Osteoblast (primary cell): ENCODE results near the gene AMY2A. TPM values are rescaled to one million over a fixed set of nuclear protein-coding genes. Genes with fewer than 3 reads are reported as not detected.
"Not testable (repeated sequence)": the region's sequence is repeated elsewhere in the genome, so short reads cannot be mapped to it uniquely, and the experiment has no call there.

ENCODE experiments used
- DNase-seq: peaks from one replicate; pipeline ENCODE4 v3.0.0; 2011; ENCODE audit warnings: low spot score, mixed read lengths; ENCODE audit not compliant: insufficient read length; ENCODE audit errors: missing footprints
- H2AFZ ChIP-seq: 2 replicates; pipeline ENCODE4 v1.6.0; 2011; ENCODE audit warnings: mild to moderate bottlenecking, low read length
- H3K27ac ChIP-seq: 2 replicates; pipeline ENCODE4 v1.5.1; 2011; ENCODE audit warnings: mild to moderate bottlenecking, low read depth, low read length, moderate library complexity
- H3K27me3 ChIP-seq: 2 replicates; pipeline ENCODE4 v1.6.0; 2012; ENCODE audit warnings: mild to moderate bottlenecking, control low read depth, inconsistent platforms, low read length, moderate library complexity; ENCODE audit not compliant: insufficient read depth
- H3K36me3 ChIP-seq: 2 replicates; pipeline ENCODE4 v1.5.1; 2011; ENCODE audit warnings: mild to moderate bottlenecking, low read length, control low read depth, moderate library complexity; ENCODE audit not compliant: insufficient read depth
- H3K4me1 ChIP-seq: 2 replicates; pipeline ENCODE4 v1.5.1; 2011; ENCODE audit warnings: mild to moderate bottlenecking, low read length, control low read depth, moderate library complexity; ENCODE audit not compliant: insufficient read depth
- H3K4me2 ChIP-seq: 2 replicates; pipeline ENCODE4 v1.6.0; 2011; ENCODE audit warnings: mild to moderate bottlenecking, low read length; ENCODE audit not compliant: insufficient read depth
- H3K4me3 ChIP-seq: fragments of 200-600 bp; sonication (generic); 3 replicates; pipeline ENCODE4 v1.5.1; 2012; ENCODE audit warnings: mild to moderate bottlenecking, low read length, inconsistent platforms; ENCODE audit not compliant: insufficient read depth
- H3K79me2 ChIP-seq: 2 replicates; pipeline ENCODE4 v1.6.0; 2012; ENCODE audit warnings: mild to moderate bottlenecking, low read length, control low read depth, inconsistent platforms; ENCODE audit not compliant: insufficient read depth
- H3K9me3 ChIP-seq: 2 replicates; pipeline ENCODE4 v1.5.1; 2011; ENCODE audit warnings: low read depth, low read length, control low read depth
- H4K20me1 ChIP-seq: 2 replicates; pipeline ENCODE4 v1.6.0; 2012; ENCODE audit warnings: mild to moderate bottlenecking, low read length, control low read depth; ENCODE audit not compliant: insufficient read depth
- CTCF ChIP-seq: IDR thresholded peaks from 2 replicates; pipeline ENCODE4 v1.5.1; 2011; ENCODE audit warnings: mild to moderate bottlenecking, low read depth, low read length, moderate library complexity; ENCODE audit errors: extremely low read depth
- total RNA-seq: library from RNA; depleted of rRNA; stranded (reverse); fragments of >200 nt; gene quantifications from 2 replicates; pipeline ENCODE4 v1.2.3, GENCODE V29; 2012

The AMY2A gene
- total RNA-seq, 1 donor: not detected

GRCh38 chr1:103582464-103582863, 34.8 kb upstream of the AMY2A start:
- Histone ChIP-seq H3K4me3 (no peak overlapping the region), H2AFZ (no peak overlapping the region), H3K4me1 (no peaks in the 10 kb centered on the region), H3K4me2 (no peak overlapping the region), H4K20me1 (no peaks in the 10 kb centered on the region), H3K9me3 (no peaks in the 10 kb centered on the region), H3K27me3 (no peaks in the 10 kb centered on the region), H3K79me2 (no peaks in the 10 kb centered on the region), H3K36me3 (no peaks in the 10 kb centered on the region), H3K27ac (no peak overlapping the region)
- no peak for TF ChIP-seq CTCF
- no peak for DNase-seq

GRCh38 chr1:103583887-103584286, 33.3 kb upstream of the AMY2A start:
- DNase-seq: no peak
- Histone ChIP-seq H3K36me3 (no peaks in the 10 kb centered on the region), H3K9me3 (no peaks in the 10 kb centered on the region), H3K4me3 (no peak overlapping the region), H4K20me1 (no peaks in the 10 kb centered on the region), H3K27me3 (no peaks in the 10 kb centered on the region), H2AFZ (no peak overlapping the region), H3K4me2 (no peak overlapping the region), H3K4me1 (no peaks in the 10 kb centered on the region), H3K79me2 (no peaks in the 10 kb centered on the region), H3K27ac (no peak overlapping the region)
- no peak for TF ChIP-seq CTCF

- Histone ChIP-seq H3K4me1 (no peaks in the 10 kb centered on the region), H3K4me2 (no peak overlapping the region), H3K36me3 (no peaks in the 10 kb centered on the region), H3K27ac (no peak overlapping the region), H4K20me1 (no peaks in the 10 kb centered on the region), H2AFZ (no peak overlapping the region), H3K9me3 (no peaks in the 10 kb centered on the region), H3K79me2 (no peaks in the 10 kb centered on the region), H3K27me3 (no peaks in the 10 kb centered on the region), H3K4me3 (no peak overlapping the region)
- TF ChIP-seq CTCF: no peak
- DNase-seq: no peak
Observed at GRCh38 chr1:103584537-103584936, 32.7 kb upstream of the AMY2A start.

GRCh38 chr1:103602740-103603139, 14.5 kb upstream of the AMY2A start:
- H3K4me3 ChIP-seq, H3K27me3 ChIP-seq, H3K36me3 ChIP-seq, DNase-seq, H3K4me1 ChIP-seq, H3K9me3 ChIP-seq, H2AFZ ChIP-seq, H4K20me1 ChIP-seq, H3K79me2 ChIP-seq, H3K4me2 ChIP-seq, H3K27ac ChIP-seq: not testable (repeated sequence)
